K562 (cell line): Measurements from ENCODE around the gene LENG8. TPM values are rescaled to one million over a fixed set of nuclear protein-coding genes. Genes with fewer than 3 reads are reported as not detected.

Experiments used
- ATAC-seq: fragments of 200-7000 bp; cut with Tn5 transposase; 3 replicates; pipeline ENCODE4 v1.9.1; 2020; ENCODE audit warnings: moderate library complexity
- BruUV-seq: library from RNA; stranded (reverse); fragments of 400-500 nt; replicated peaks from 2 replicates; lab custom pipeline; 2021; lab: Mats Ljungman, UMichigan
- CTCF ChIA-PET: fragments of 300-600 bp; formaldehyde crosslinking; extraction: SDS; loops from one replicate; lab custom pipeline; 2021; ENCODE audit warnings: low intra/inter-chr PET ratio; lab: Yijun Ruan, JAX
- POLR2A ChIA-PET: fragments of 300-600, 350-650 bp; sonication (Branson Sonifier 250); formaldehyde crosslinking; extraction: SDS; loops from one replicate; lab custom pipeline; 2021; ENCODE audit warnings: antibody characterized with exemption, inconsistent platforms; lab: Yijun Ruan, JAX
- DNase-seq, 4 experiments: peaks; one replicate each; pipeline versions ENCODE4 v3.0.0 to v3.0.0-alpha.2; 2011 to 2018; ENCODE audit warnings: low spot score in 3 of 4, mixed read lengths in 3 of 4; ENCODE audit errors: extremely low read depth in 1 of 4
- FAIRE-seq: peaks from 2 replicates; lab custom pipeline; 2011; peaks lifted over from hg19 to GRCh38; lab: Jason Lieb, UNC
- H2AFZ ChIP-seq: 2 replicates; pipeline ENCODE4 v1.6.0; 2011; ENCODE audit warnings: low read depth, low read length, control low read depth, inconsistent platforms
- H3K27ac ChIP-seq: fragments of 200-600 bp; 3 replicates; pipeline ENCODE4 v1.8.0; 2011; ENCODE audit warnings: low read depth, mild to moderate bottlenecking, control low read depth, inconsistent platforms, low read length, moderate library complexity, mixed read lengths; ENCODE audit errors: extremely low read depth
- H3K27me3 ChIP-seq, 2 experiments: fragments of 300-600 bp in 1 of 2; 2 replicates in 1 of 2; 3 replicates in 1 of 2; pipeline versions ENCODE4 v1.6.0 to v1.8.0; 2011; ENCODE audit warnings: inconsistent platforms in 2 of 2, low read length in 2 of 2, mild to moderate bottlenecking in 1 of 2, mixed read lengths in 1 of 2, moderate library complexity in 1 of 2; ENCODE audit not compliant: control insufficient read depth in 2 of 2, insufficient read depth in 2 of 2
- H3K36me3 ChIP-seq: fragments of 300-600 bp; 3 replicates; pipeline ENCODE4 v1.8.0; 2011; ENCODE audit warnings: mild to moderate bottlenecking, low read length, inconsistent platforms; ENCODE audit not compliant: control insufficient read depth, insufficient read depth
- H3K4me1 ChIP-seq, 2 experiments: fragments of 200-600 bp in 1 of 2; replicated peaks in 1 of 2; 2 replicates in 1 of 2; 3 replicates in 1 of 2; pipeline versions ENCODE4 v1.5.1 to v1.8.0; 2011; ENCODE audit warnings: inconsistent platforms in 2 of 2, low read length in 2 of 2, mild to moderate bottlenecking in 1 of 2, mixed read lengths in 1 of 2, moderate library complexity in 1 of 2; ENCODE audit not compliant: control insufficient read depth in 2 of 2, insufficient read depth in 2 of 2
- H3K4me2 ChIP-seq: 2 replicates; pipeline ENCODE4 v1.6.1; 2011; ENCODE audit warnings: low read length, control low read depth, inconsistent platforms, mixed read lengths; ENCODE audit not compliant: insufficient read depth
- H3K4me3 ChIP-seq: fragments of 200-600 bp; sonication (generic), shearing (Covaris generic); 2 replicates; pipeline ENCODE4 v1.5.1; 2016; ENCODE audit warnings: control low read depth, inconsistent platforms
- H3K79me2 ChIP-seq: fragments of 200-600 bp; 3 replicates; pipeline ENCODE4 v1.8.0; 2011; ENCODE audit warnings: low read length, inconsistent platforms; ENCODE audit not compliant: control insufficient read depth, insufficient read depth
- H3K9ac ChIP-seq, 2 experiments: 2 replicates each; pipeline versions ENCODE4 v1.6.0 to v1.6.1; 2011; ENCODE audit warnings: low read depth in 2 of 2, low read length in 2 of 2, control low read depth in 1 of 2, inconsistent platforms in 1 of 2, mild to moderate bottlenecking in 1 of 2, mixed read lengths in 1 of 2; ENCODE audit not compliant: insufficient read depth in 1 of 2
- H3K9me1 ChIP-seq: one replicate; pipeline ENCODE4 v1.6.0; 2011; ENCODE audit warnings: inconsistent platforms, mild to moderate bottlenecking, low read length, moderate library complexity; ENCODE audit not compliant: control insufficient read depth, insufficient read depth
- H3K9me3 ChIP-seq: replicated peaks from 2 replicates; pipeline ENCODE4 v1.5.1; 2011; ENCODE audit warnings: low read depth, low read length, inconsistent platforms; ENCODE audit not compliant: control insufficient read depth, insufficient read depth
- H4K20me1 ChIP-seq: replicated peaks from 2 replicates; pipeline ENCODE4 v1.6.1; 2011; ENCODE audit warnings: low read length, inconsistent platforms, mixed read lengths; ENCODE audit not compliant: control insufficient read depth, insufficient read depth
- CEBPG ChIP-seq, 3 experiments: fragments of 200-800 bp in 1 of 3; sonication (Bioruptor generic) in 1 of 3; sonication (generic) in 1 of 3; formaldehyde crosslinking in 1 of 3; IDR thresholded peaks in 2 of 3; conservative IDR thresholded peaks in 1 of 3; 2 replicates each; pipeline versions ENCODE4 v1.6.1 to v1.8.0; 2016 to 2022; ENCODE audit warnings: missing compliant biosample characterization in 2 of 3, missing genetic modification characterization in 2 of 3, mild to moderate bottlenecking in 1 of 3, missing genetic modification reagents in 1 of 3
- E2F8 ChIP-seq: fragments of 450-650 bp; IDR thresholded peaks from 2 replicates; pipeline ENCODE4 v1.7.1; 2018; ENCODE audit warnings: mild to moderate bottlenecking, low read depth; ENCODE audit not compliant: partially characterized antibody
- EP400 ChIP-seq: fragments of 450-650 bp; IDR thresholded peaks from 2 replicates; pipeline ENCODE4 v1.6.1; 2017; ENCODE audit warnings: antibody characterized with exemption, mild to moderate bottlenecking, moderate library complexity
- KDM2B ChIP-seq: fragments of 250-450 bp; sonication (Bioruptor Pico); IDR thresholded peaks from 2 replicates; pipeline ENCODE4 v1.8.0; 2021; ENCODE audit warnings: mild to moderate bottlenecking, moderate library complexity
- MAFK ChIP-seq: IDR thresholded peaks from 2 replicates; pipeline ENCODE4 v1.6.1; 2011; ENCODE audit warnings: low read length, improper control_type of control experiment
- PHB ChIP-seq: fragments of 250-450 bp; sonication (Bioruptor Pico); IDR thresholded peaks from 2 replicates; pipeline ENCODE4 v1.5.0; 2021
- RFX5 ChIP-seq: IDR thresholded peaks from 2 replicates; pipeline ENCODE4 v1.6.1; 2011; ENCODE audit warnings: low read depth, mild to moderate bottlenecking, improper control_type of control experiment, low read length
- SPI1 ChIP-seq: IDR thresholded peaks from 2 replicates; pipeline ENCODE4 v1.6.1; 2011; ENCODE audit warnings: low read depth, low read length, control low read depth, borderline replicate concordance
- SREBF1 ChIP-seq: fragments of 150-350 bp; IDR thresholded peaks from 2 replicates; pipeline ENCODE4 v1.6.1; 2014; ENCODE audit warnings: antibody characterized with exemption, low read depth, low read length, borderline replicate concordance
- SREBF2 ChIP-seq: sonication (generic); formaldehyde crosslinking; IDR thresholded peaks from 2 replicates; pipeline ENCODE4 v1.4.0; 2020; ENCODE audit warnings: mild to moderate bottlenecking, missing genetic modification reagents
- ZC3H8 ChIP-seq: fragments of 450-650 bp; IDR thresholded peaks from 2 replicates; pipeline ENCODE4 v1.6.1; 2017
- ZNF3 ChIP-seq: fragments of 250-450 bp; sonication (Bioruptor Pico); IDR thresholded peaks from 2 replicates; pipeline ENCODE4 v1.5.0; 2021; ENCODE audit warnings: mild to moderate bottlenecking, moderate library complexity
- WGBS: fragments of 100-300 bp; shearing (Covaris generic); methylation state at CpG from one replicate; pipeline ENCODE4 v1.1.6; 2016; ENCODE audit warnings: low coverage, mixed read lengths; ENCODE audit not compliant: insufficient coverage; ENCODE audit errors: missing lambda C conversion rate; 5-methylcytosine and 5-hydroxymethylcytosine counted together
- in situ Hi-C: fragments of 300-500 bp; cut with MboI; formaldehyde crosslinking; loops from 4 replicates; pipeline ENCODE4 v1.15.0; 2018; ENCODE audit warnings: inconsistent platforms, mixed read lengths
- intact Hi-C: fragments of 100-400 bp; cut with micrococcal nuclease; formaldehyde crosslinking; loops from 2 replicates; pipeline ENCODE4 v1.14.2; 2022
- polyA plus RNA-seq, 8 experiments: library from polyadenylated mRNA; depleted of rRNA in 4 of 8; stranded (reverse) in 5 of 8; unstranded in 3 of 8; fragments of >200 nt; fragmentation: Nextera tagmentation in 2 of 8; fragmentation: Illumina TruSeq in 1 of 8; extraction: Ambion mirVana in 2 of 8; extraction: Trizol in 1 of 8; gene quantifications; 2 replicates each; pipeline versions ENCODE4 v1.2.1 to v1.2.3, GENCODE V29; 2011 to 2014; ENCODE audit warnings: inconsistent platforms in 1 of 8, missing spikeins in 1 of 8
- total RNA-seq, 7 experiments: library from RNA; depleted of rRNA in 6 of 7; stranded (reverse); fragments of >200 nt in 6 of 7; fragmentation: Illumina TruSeq in 2 of 7; extraction: Trizol in 2 of 7; gene quantifications; 2 replicates each; pipeline versions ENCODE4 v1.2.1 to v1.2.3, GENCODE V29; 2011 to 2021; ENCODE audit warnings: low replicate concordance in 1 of 7

Gene LENG8
- total and polyA plus RNA-seq, 9 of the 15 experiments (the other 6 are each of a cell fraction or from before 2014, with no cell fraction given): 0.74 to 146 (median 28.1) TPM

- TF ChIP-seq E2F8 (no peak), ZNF3 (CRISPR knock-in tag) (no peak), EP400 (no peak), MAFK (no peak), PHB (CRISPR knock-in tag) (no peak), ZC3H8 (no peak), SREBF1 (no peak), SPI1 (no peak), SREBF2 (CRISPR knock-in tag) (no peak), RFX5 (no peak)
Measured at GRCh38 chr19:54411033-54411432, 38.0 kb upstream of the LENG8 start (continued).

- in situ Hi-C loops (no loop called here), intact Hi-C loops (no loop called here)
- FAIRE-seq (no peak), ATAC-seq (no peak), DNase-seq (no peak)
- BruUV-seq: no TSS peak
- Histone ChIP-seq H3K4me3 (no peak overlapping the region), H2AFZ (no peak overlapping the region), H4K20me1 (no peaks in the 10 kb centered on the region; the same call in 1 of the 2 replicates), H3K79me2 (no peaks in the 10 kb centered on the region), H3K9me1 (no peaks in the 10 kb centered on the region), H3K4me1 (peaks cover 0 to 10% of the 10 kb centered on the region in 2 experiments; a peak in 2 of 5 replicates), H3K9me3 (no peaks in the 10 kb centered on the region), H3K27me3 (no peaks in the 10 kb centered on the region; a peak in 2 of 5 replicates), H3K36me3 (no peaks in the 10 kb centered on the region), H3K27ac (no peak overlapping the region), H3K9ac (no peak overlapping the region), H3K4me2 (no peak overlapping the region)
- no peak for TF ChIP-seq CEBPG (CRISPR knock-in tag; IDR thresholded peaks at IDR 0.05)
- TF ChIP-seq CEBPG (tag; conservative IDR thresholded peaks at IDR 0.05 in 1 of 2, IDR thresholded peaks at IDR 0.05 in 1 of 2): 0 out of 4 replicates have a peak, but pooled peaks of 1 of the 2 experiments have one; percentile 30
- no peak for TF ChIP-seq KDM2B (CRISPR knock-in tag)
- ChIA-PET POLR2A (interaction anchor here (0.6 kb wide), 1 partner anchor 650 kb away, joined by 3 read pairs; no protein-coding TSS in a partner anchor), CTCF (no interaction called here)
- 0% methylated on average over 4 of the region's 4 CpGs for WGBS
Measured at GRCh38 chr19:54412877-54413276, 36.1 kb upstream of the LENG8 start.
